ENCODE measurements around the gene SPOCD1.
A peak's percentile ranks its signal among the peaks of the same experiment; 100 is the strongest.

SPOCD1 gene

DNA sequence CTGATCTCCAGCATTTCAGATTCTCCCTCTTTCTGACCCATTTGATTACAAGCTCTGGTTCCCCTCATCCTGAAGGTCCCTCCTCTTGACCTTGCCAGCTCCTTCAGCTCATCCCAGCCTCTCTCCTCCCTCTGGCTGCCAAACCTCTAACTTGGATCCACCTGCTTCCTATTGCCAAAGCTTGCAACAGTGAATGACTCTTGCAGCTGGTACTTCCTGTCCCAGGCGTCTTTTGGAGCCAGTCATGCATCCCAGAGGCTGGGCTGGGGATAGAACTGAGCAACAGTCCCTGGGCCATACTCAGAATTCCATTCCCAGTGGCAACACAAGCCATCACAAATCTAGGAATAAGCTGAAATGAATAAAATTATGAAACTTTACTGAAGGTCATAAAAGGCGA, 27.7 kb upstream of the SPOCD1 start:
- H2AK5ac ChIP-seq (ENCODE audit: low read length), result no peak overlapping the region
- H3K27me3 ChIP-seq (ENCODE audit: insufficient read depth, low read length, poor library complexity), result no peaks in the 10 kb centered on the region
- H4K8ac ChIP-seq (ENCODE audit: low read depth, low read length), result no peak overlapping the region
- H3K9ac ChIP-seq (ENCODE audit: low read length), result no peak overlapping the region
- H3K27ac ChIP-seq (ENCODE audit: low read depth, low read length), result no peak overlapping the region
- peaks cover 2% of the 10 kb centered on the region for H3K4me1 ChIP-seq (ENCODE audit: control insufficient read depth, low read depth, low read length)
- no peaks in the 10 kb centered on the region for H3K79me1 ChIP-seq (ENCODE audit: low read length)
- no peak overlapping the region for H3K23ac ChIP-seq (ENCODE audit: low read length)
- H2BK15ac ChIP-seq (replicated peaks; ENCODE audit: low read depth), result no peak overlapping the region
- H3K79me2 ChIP-seq (ENCODE audit: control insufficient read depth, insufficient read depth, low read length), result no peaks in the 10 kb centered on the region
- DNase-seq, result peak; percentile 70
- H3K4me3 ChIP-seq (ENCODE audit: low read length), result no peak overlapping the region
- H3K4me2 ChIP-seq (ENCODE audit: low read length), result no peak overlapping the region
- no peak overlapping the region for H3K4ac ChIP-seq (ENCODE audit: low read depth, low read length)
- no peak overlapping the region for H2BK5ac ChIP-seq (ENCODE audit: low read length)
- H3K56ac ChIP-seq (ENCODE audit: low read length), result no peak overlapping the region
- no peak overlapping the region for H3K18ac ChIP-seq (ENCODE audit: low read length)
- H3K36me3 ChIP-seq (ENCODE audit: control insufficient read depth, insufficient read depth, low read length), result no peaks in the 10 kb centered on the region
- no peak overlapping the region for H2BK120ac ChIP-seq (ENCODE audit: low read depth, low read length)
- no peak overlapping the region for H4K5ac ChIP-seq (ENCODE audit: low read length)
- WGBS (ENCODE audit: extremely low coverage, insufficient coverage, low lambda C conversion rate), result no CpG with 5 or more reads among the region's 2 CpGs

DNA sequence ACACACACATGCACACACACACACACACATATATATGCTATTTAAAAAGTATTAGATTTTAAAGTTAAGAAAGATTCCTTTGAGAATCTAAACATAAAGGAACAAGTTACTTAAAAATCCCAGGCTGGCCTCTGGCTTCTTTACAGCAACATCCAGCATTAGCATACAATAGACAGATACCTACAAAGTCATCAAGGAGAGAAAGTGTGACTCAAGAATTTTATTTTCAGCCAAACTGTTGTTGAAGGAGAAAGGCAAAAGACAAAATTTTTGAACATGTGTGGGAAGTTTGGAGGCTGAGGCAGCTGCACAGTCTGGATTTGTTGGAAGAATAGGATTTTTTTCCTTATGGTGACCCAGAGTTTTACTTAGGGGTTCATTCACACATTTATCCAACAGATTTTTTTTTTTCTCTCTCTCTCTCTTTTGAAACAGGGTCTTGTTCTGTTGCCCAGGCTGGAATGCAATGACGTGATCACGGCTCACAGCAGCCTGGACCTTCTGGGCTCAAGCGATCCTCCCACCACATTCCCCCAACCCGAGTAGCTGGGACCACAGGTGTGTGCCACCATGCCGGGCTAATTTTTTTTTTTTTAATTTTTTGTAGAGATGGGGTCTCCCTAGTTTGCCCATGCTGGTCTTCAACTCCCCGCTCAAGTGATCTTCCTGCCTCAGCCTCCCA, 24.0 kb upstream of the SPOCD1 start:
- H3K23ac ChIP-seq (ENCODE audit: low read length), result no peak overlapping the region

DNA sequence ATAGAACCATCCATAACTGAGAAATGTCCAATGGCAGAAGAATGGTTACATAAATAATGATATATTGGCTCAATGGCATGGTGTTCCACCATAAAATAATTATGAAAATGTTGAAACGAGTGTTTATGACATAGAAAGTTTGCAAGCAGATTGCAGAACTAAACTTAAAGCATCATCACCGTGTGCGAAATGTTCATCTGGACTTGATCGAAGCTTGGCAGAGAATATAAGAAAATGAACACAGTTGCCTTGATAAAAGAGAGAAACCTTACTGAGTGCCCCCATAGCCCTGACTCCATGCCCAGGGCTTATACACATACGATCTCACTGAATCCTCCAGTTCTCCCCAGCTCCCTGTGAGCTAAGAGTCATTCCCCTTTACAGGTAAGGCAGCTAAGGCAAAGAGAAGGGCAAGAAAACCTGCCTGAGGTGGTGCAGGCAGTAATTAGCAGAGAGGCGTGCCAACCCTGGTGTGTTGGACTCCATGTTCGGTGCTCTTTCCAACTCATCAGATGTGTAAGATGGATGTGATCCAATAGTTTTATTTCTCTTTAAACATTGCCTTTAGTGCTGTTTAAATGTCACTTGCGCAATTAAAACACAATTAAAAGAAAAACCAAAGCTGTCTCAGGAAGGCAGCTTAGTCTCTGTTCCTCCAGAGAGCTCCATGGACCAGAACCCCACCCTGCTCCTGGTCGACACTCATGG, 21.8 kb upstream of the SPOCD1 start:
- Histone ChIP-seq H2BK15ac (replicated peaks; ENCODE audit: low read depth) (no peak overlapping the region), H2BK5ac (ENCODE audit: low read length) (no peak overlapping the region), H3K27me3 (ENCODE audit: insufficient read depth, low read length, poor library complexity) (no peaks in the 10 kb centered on the region), H3K79me1 (ENCODE audit: low read length) (no peaks in the 10 kb centered on the region), H3K56ac (ENCODE audit: low read length) (no peak overlapping the region), H3K4me2 (ENCODE audit: low read length) (no peak overlapping the region), H3K27ac (ENCODE audit: low read depth, low read length) (no peak overlapping the region), H3K79me2 (ENCODE audit: control insufficient read depth, insufficient read depth, low read length) (no peaks in the 10 kb centered on the region), H3K4me3 (ENCODE audit: low read length) (no peak overlapping the region), H4K8ac (ENCODE audit: low read depth, low read length) (no peak overlapping the region), H4K5ac (ENCODE audit: low read length) (no peak overlapping the region), H2BK120ac (ENCODE audit: low read depth, low read length) (no peak overlapping the region), H3K9ac (ENCODE audit: low read length) (no peak overlapping the region), H3K23ac (ENCODE audit: low read length) (no peak overlapping the region), H3K18ac (ENCODE audit: low read length) (no peak overlapping the region), H3K4ac (ENCODE audit: low read depth, low read length) (no peak overlapping the region), H3K36me3 (ENCODE audit: control insufficient read depth, insufficient read depth, low read length) (no peaks in the 10 kb centered on the region), H2AK5ac (ENCODE audit: low read length) (no peak overlapping the region), H3K4me1 (ENCODE audit: control insufficient read depth, low read depth, low read length) (peaks cover 2% of the 10 kb centered on the region)
- WGBS (ENCODE audit: extremely low coverage, insufficient coverage, low lambda C conversion rate), result no CpG with 5 or more reads among the region's 9 CpGs
- no peak for DNase-seq

More for the DNA sequence above, 24.0 kb upstream of the SPOCD1 start:
- Histone ChIP-seq H3K79me1 (ENCODE audit: low read length) (no peaks in the 10 kb centered on the region), H3K4me3 (ENCODE audit: low read length) (no peak overlapping the region), H3K36me3 (ENCODE audit: control insufficient read depth, insufficient read depth, low read length) (no peaks in the 10 kb centered on the region), H2BK120ac (ENCODE audit: low read depth, low read length) (no peak overlapping the region), H4K5ac (ENCODE audit: low read length) (no peak overlapping the region), H3K4ac (ENCODE audit: low read depth, low read length) (no peak overlapping the region), H2BK5ac (ENCODE audit: low read length) (no peak overlapping the region), H3K4me1 (ENCODE audit: control insufficient read depth, low read depth, low read length) (peaks cover 2% of the 10 kb centered on the region), H3K27ac (ENCODE audit: low read depth, low read length) (no peak overlapping the region), H3K9ac (ENCODE audit: low read length) (no peak overlapping the region), H3K27me3 (ENCODE audit: insufficient read depth, low read length, poor library complexity) (no peaks in the 10 kb centered on the region), H3K56ac (ENCODE audit: low read length) (no peak overlapping the region), H2AK5ac (ENCODE audit: low read length) (no peak overlapping the region), H3K4me2 (ENCODE audit: low read length) (no peak overlapping the region), H4K8ac (ENCODE audit: low read depth, low read length) (no peak overlapping the region), H2BK15ac (replicated peaks; ENCODE audit: low read depth) (no peak overlapping the region), H3K79me2 (ENCODE audit: control insufficient read depth, insufficient read depth, low read length) (no peaks in the 10 kb centered on the region), H3K18ac (ENCODE audit: low read length) (no peak overlapping the region)
- peak; percentile 47 for DNase-seq
- WGBS (ENCODE audit: extremely low coverage, insufficient coverage, low lambda C conversion rate), result no CpG with 5 or more reads among the region's 6 CpGs

DNA sequence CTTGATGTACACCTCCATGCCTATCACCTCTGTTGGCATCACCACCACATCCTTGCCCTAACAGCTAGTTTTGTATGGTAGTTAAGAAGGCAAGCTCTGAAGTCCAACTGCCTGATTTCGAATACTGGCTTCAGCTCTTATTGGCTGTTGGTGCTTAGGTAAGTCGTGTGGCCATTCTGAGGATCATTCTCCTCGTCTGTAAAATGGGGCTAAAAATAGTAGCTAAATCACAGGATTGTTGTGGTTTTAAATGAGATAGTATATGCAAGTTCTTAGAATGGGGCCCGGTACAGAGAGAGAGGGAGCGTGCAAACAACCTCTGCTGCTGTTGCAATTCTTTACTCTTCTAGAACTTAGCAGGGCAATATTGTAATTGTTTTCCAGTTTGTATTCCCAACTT, 20.8 kb upstream of the SPOCD1 start:
- H3K79me2 ChIP-seq (ENCODE audit: control insufficient read depth, insufficient read depth, low read length), result no peaks in the 10 kb centered on the region
- no peak overlapping the region for H3K23ac ChIP-seq (ENCODE audit: low read length)
- H3K4me1 ChIP-seq (ENCODE audit: control insufficient read depth, low read depth, low read length), result peaks cover 2% of the 10 kb centered on the region
- no peaks in the 10 kb centered on the region for H3K79me1 ChIP-seq (ENCODE audit: low read length)
- H2BK15ac ChIP-seq (replicated peaks; ENCODE audit: low read depth), result no peak overlapping the region
- no peak overlapping the region for H3K4ac ChIP-seq (ENCODE audit: low read depth, low read length)
- no peak overlapping the region for H3K9ac ChIP-seq (ENCODE audit: low read length)
- no peak overlapping the region for H2AK5ac ChIP-seq (ENCODE audit: low read length)
- H3K4me3 ChIP-seq (ENCODE audit: low read length), result no peak overlapping the region
- no peak overlapping the region for H4K8ac ChIP-seq (ENCODE audit: low read depth, low read length)
- no peak overlapping the region for H4K5ac ChIP-seq (ENCODE audit: low read length)
- H2BK5ac ChIP-seq (ENCODE audit: low read length), result no peak overlapping the region
- no peaks in the 10 kb centered on the region for H3K27me3 ChIP-seq (ENCODE audit: insufficient read depth, low read length, poor library complexity)
- no CpG with 5 or more reads among the region's 5 CpGs for WGBS (ENCODE audit: extremely low coverage, insufficient coverage, low lambda C conversion rate)
- H3K36me3 ChIP-seq (ENCODE audit: control insufficient read depth, insufficient read depth, low read length), result no peaks in the 10 kb centered on the region
- no peak overlapping the region for H3K18ac ChIP-seq (ENCODE audit: low read length)
- H3K27ac ChIP-seq (ENCODE audit: low read depth, low read length), result no peak overlapping the region
- H3K56ac ChIP-seq (ENCODE audit: low read length), result no peak overlapping the region
- H2BK120ac ChIP-seq (ENCODE audit: low read depth, low read length), result no peak overlapping the region
- H3K4me2 ChIP-seq (ENCODE audit: low read length), result no peak overlapping the region
- DNase-seq, result no peak

DNA sequence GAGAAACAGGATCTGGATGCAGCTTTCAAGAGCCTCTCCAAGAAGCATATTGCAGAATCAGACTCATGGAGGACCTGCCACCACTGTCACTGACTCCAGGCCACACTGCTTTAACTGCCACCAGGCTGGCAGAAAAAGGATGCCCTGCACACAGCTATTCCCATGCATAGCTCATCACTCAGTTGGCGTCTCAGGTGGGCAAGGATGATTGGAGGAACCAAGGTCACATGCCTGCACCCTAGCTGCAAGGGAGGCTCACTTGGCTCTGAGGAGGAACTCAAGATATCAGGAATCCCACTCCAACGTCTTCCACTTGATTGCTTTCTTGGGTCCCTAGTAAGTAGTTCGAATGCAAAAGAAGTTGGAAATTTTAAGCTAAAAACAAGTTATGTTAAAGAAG, 19.6 kb upstream of the SPOCD1 start:
- H4K5ac ChIP-seq (ENCODE audit: low read length), result no peak overlapping the region
- no peak overlapping the region for H3K9ac ChIP-seq (ENCODE audit: low read length)
- H3K27me3 ChIP-seq (ENCODE audit: insufficient read depth, low read length, poor library complexity), result no peaks in the 10 kb centered on the region
- H2AK5ac ChIP-seq (ENCODE audit: low read length), result no peak overlapping the region
- H3K79me1 ChIP-seq (ENCODE audit: low read length), result no peaks in the 10 kb centered on the region
- no peak overlapping the region for H3K23ac ChIP-seq (ENCODE audit: low read length)
- no peak overlapping the region for H4K8ac ChIP-seq (ENCODE audit: low read depth, low read length)
- no peak overlapping the region for H2BK120ac ChIP-seq (ENCODE audit: low read depth, low read length)
- H2BK15ac ChIP-seq (replicated peaks; ENCODE audit: low read depth), result no peak overlapping the region
- H3K79me2 ChIP-seq (ENCODE audit: control insufficient read depth, insufficient read depth, low read length), result no peaks in the 10 kb centered on the region
- no peak overlapping the region for H3K4me2 ChIP-seq (ENCODE audit: low read length)
- no peak overlapping the region for H3K27ac ChIP-seq (ENCODE audit: low read depth, low read length)
- no peak overlapping the region for H2BK5ac ChIP-seq (ENCODE audit: low read length)
- no peak overlapping the region for H3K18ac ChIP-seq (ENCODE audit: low read length)
- H3K36me3 ChIP-seq (ENCODE audit: control insufficient read depth, insufficient read depth, low read length), result no peaks in the 10 kb centered on the region
- whole genome bisulfite sequencing (ENCODE audit: extremely low coverage, insufficient coverage, low lambda C conversion rate), result no CpG with 5 or more reads among the region's 3 CpGs
- no peak overlapping the region for H3K4me3 ChIP-seq (ENCODE audit: low read length)
- H3K4ac ChIP-seq (ENCODE audit: low read depth, low read length), result no peak overlapping the region
- no peak overlapping the region for H3K56ac ChIP-seq (ENCODE audit: low read length)
- H3K4me1 ChIP-seq (ENCODE audit: control insufficient read depth, low read depth, low read length), result peaks cover 2% of the 10 kb centered on the region
- no peak for DNase-seq
